Right hindlimb (tissue), 1 donor: Measurements from ENCODE around the gene FAM163B.

Source experiments
- DNase-seq: peaks from one replicate; pipeline ENCODE4 v3.0.0-alpha.2; 2018

FAM163B gene

GRCh38 chr9:133609311-133610098 lies at the start of gene FAM163B:
TSS of gene FAM163B (minus strand) at chr9:133609389. CDS start at chr9:133580223, 29,166 bp downstream.
- peak; percentile 78 for DNase-seq

DNA sequence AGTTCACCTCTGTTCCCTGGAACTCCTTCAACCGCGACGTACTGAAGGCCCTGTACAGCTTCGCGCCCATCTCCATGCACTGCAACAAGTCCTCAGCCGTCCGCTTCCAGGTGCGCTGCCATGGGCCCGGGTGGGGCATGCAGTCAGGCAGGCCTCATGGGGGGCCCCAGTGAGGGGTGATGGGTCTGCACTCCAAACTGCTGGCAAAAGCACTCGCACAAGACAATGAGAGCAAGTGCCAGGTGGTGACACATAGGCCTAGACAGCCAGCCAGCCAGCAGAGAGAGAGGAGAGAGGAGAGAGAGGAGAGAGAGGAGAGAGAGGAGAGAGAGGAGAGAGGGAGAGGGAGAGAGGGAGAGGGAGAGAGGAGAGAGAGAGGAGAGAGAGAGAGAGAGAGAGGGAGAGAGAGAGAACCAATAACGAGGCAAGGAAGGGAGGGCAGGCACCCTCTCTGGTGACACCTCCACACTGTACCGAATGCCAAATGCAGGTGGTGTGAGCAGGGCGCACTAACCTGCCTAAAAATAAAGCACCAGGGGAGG lies 48.0 kb upstream of the FAM163B start:
- no peak for DNase-seq

- DNase-seq: no peak
Observed at GRCh38 chr9:133656211-133657119, 47.3 kb upstream of the FAM163B start.

GRCh38 chr9:133655701-133656100 lies 46.5 kb upstream of the FAM163B start:
- DNase-seq: no peak

GRCh38 chr9:133654736-133655657 lies 45.8 kb upstream of the FAM163B start:
- no peak for DNase-seq

DNA sequence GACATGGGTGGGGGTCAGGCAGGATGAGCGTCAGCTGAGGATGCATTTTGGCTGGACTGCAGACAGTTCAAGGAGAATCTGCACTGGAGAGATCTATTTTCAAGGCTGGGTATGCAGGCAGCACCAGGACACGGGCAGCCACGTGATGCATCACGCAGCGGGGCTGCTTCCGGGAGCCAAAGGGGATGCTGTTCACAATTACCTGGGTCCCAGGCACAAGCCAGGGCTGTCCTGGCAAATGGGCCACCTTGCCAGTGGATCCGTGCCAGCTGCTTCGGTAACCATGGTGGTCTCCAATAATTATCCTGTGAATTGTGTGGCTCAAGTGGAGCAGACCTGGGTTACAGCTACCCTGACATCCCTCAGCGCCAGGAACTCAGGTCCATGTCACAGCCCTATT lies 44.4 kb upstream of the FAM163B start:
- DNase-seq: no peak

GRCh38 chr9:133650026-133650425 lies 40.8 kb upstream of the FAM163B start:
- no peak for DNase-seq

GRCh38 chr9:133649194-133649593 lies 40.0 kb upstream of the FAM163B start:
- DNase-seq: no peak

DNA sequence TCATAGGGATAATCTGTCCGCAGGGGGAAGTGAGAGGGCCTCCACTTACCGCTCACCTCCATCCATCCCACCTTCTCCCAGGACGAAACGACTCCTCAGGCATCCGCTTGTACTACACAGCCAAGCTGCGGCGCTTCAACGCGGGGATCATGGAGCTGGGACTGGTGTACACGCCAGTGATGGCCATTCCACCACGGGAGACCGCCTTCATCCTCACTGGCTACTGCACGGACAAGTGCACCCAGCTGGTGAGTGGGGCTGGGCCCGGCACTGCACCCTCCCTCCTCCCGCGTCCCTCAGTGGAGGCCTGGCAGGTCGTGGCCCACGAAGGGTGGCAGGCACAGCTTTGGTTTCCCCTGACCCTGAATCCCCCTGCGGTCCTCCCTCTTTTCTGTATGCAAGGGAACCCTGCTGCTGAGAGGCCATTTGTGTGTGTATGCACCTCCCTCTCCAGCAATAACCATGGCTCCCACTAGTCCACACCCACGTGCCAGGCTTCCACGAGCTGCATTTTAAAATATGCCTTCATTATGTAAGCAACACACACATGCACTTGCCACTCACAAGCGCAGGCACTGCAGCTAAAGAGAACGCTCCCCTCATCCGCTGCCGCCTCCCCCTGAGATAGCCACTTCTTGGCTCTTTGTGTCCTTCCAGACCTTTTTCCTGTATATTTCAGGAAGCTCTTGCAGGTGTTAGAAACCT lies 38.7 kb upstream of the FAM163B start:
- DNase-seq: no peak

DNA sequence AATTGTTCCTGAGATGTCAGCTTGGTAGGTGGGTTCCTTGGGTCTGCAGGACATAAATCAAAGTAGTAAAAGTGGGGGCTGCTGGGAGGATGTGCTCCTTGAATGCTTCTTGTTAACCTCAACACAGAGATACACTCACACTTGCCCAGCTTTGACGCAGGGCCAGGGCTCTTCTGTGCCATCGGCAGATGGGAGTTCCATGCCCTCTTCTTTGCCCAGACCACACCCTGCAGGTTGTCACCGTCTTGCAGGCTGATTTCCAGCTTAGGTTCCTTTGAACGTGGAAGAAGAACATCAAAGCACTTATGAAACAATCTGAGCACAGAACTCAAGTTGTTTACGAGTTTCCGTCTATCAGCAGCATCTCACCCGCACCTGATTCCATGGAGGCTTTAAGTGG lies 38.0 kb upstream of the FAM163B start:
- no peak for DNase-seq

DNA sequence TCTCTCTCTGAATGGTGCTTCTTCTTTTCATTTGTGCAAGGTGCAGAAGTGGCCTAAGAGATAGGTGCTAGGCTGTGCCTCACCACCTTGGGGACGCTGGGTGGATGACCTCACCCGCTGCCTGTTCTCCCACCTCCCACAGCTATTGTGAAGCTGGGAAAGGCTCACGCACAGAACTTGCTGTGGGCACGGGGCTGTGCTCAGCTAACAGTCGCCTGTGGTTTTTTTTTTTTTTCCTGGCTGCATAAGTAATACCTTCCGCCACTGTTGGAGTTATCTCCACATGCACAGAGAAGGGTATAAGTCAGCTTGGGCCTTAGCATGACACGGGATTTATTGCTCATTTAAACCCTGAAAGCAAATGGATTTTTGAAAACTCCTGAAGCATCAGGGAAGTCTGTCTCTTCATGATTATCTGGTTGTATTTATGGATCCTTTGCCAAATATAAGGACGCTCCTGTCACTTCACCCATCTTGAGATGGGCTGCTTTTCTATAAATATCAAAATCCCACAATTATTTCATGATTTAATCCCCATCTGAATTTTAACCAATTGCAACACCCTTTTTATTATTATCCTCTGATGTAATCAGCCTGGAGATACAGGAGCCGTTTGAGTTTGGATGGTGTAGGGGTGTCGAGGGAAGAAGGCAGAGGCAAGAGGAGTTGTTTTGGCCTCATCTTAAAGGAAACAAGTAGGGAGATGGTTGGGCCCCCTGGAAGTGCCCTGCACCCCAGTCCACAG lies 36.0 kb upstream of the FAM163B start:
- no peak for DNase-seq

GRCh38 chr9:133643978-133644760 lies 35.0 kb upstream of the FAM163B start:
- no peak for DNase-seq

DNA sequence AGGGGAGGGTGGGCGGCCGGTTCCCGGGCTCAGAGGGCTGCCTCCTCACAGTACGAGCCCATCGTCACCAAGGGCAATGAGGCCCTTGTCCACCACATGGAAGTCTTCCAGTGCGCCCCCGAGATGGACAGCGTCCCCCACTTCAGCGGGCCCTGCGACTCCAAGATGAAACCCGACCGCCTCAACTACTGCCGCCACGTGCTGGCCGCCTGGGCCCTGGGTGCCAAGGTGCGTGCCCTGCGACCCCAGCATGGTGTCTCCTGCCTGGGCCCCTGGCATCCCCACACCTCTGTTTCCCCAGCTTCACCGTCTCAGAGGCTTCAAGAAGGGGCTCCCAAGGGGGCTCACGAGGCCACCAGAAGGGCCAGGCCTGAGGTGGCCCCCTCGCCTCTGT lies 34.2 kb upstream of the FAM163B start:
- DNase-seq: no peak

GRCh38 chr9:133642708-133643361 lies 33.6 kb upstream of the FAM163B start:
- no peak for DNase-seq

DNA sequence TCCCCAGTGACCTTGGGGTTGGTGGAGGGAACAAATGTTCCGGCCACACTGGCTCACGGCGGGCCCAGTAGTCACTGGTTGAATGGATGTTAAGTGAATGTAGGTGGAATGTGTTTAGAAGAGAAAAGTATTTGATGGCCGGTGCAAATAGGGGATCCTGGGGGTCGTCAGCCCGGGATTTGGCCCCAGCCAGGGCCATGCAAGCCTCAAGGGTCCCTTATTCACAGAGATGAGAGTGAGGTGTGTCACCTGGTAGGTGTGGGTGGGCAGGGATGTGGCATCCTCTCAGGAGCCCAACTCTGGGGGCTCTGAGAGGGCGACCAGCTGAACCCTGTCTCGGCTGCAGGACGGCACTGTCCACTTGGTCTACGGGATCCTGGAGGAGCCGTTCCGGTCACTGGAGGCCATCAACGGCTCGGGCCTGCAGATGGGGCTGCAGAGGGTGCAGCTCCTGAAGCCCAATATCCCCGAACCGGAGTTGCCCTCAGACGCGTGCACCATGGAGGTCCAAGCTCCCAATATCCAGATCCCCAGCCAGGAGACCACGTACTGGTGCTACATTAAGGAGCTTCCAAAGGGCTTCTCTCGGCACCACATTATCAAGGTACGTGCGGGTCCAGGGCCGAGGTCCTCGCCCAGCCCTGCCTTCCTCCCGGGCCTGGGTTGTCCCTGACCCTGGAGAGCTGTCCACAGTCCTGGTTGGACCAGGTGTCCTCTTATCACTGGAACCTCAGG lies 32.8 kb upstream of the FAM163B start:
- no peak for DNase-seq

GRCh38 chr9:133641396-133641655 lies 32.1 kb upstream of the FAM163B start:
- no peak for DNase-seq

GRCh38 chr9:133640580-133641395 lies 31.6 kb upstream of the FAM163B start:
- DNase-seq: no peak

- no peak for DNase-seq
Observed at GRCh38 chr9:133640160-133640559, 31.0 kb upstream of the FAM163B start.
